NT2/D1 (cell line): Measurements from ENCODE around the gene PAQR4.

Source experiments
- SUZ12 ChIP-seq: IDR thresholded peaks from 2 replicates; pipeline ENCODE4 v1.6.1; 2011; ENCODE audit not compliant: insufficient read length, insufficient read depth; ENCODE audit errors: extremely low read depth
- YY1 ChIP-seq: IDR thresholded peaks from 2 replicates; pipeline ENCODE4 v1.6.1; 2011; ENCODE audit not compliant: insufficient read length, insufficient read depth
- ZNF274 ChIP-seq: IDR thresholded peaks from 2 replicates; pipeline ENCODE4 v1.6.1; 2011; ENCODE audit warnings: mild to moderate bottlenecking, low read depth, low read length

- no peak for TF ChIP-seq ZNF274
- TF ChIP-seq YY1 = no peak
- TF ChIP-seq SUZ12 = no peak
Measured at GRCh38 chr16:2926650-2926999, 42.5 kb upstream of the PAQR4 start.
